Measurements from ENCODE around the gene TMEM132A. TPM values are rescaled to one million over a fixed set of nuclear protein-coding genes. Genes with fewer than 3 reads are reported as not detected.
"Not testable (repeated sequence)": the region's sequence is repeated elsewhere in the genome, so short reads cannot be mapped to it uniquely, and the experiment has no call there.

TMEM132A gene
- total RNA-seq, 4 donors from 2014 or later: 2.9 to 11.3 (median 6.7) TPM

GRCh38 chr11:60970369-60970774 lies 46.1 kb downstream of the TMEM132A start:
- TF ChIP-seq CTCF (IDR thresholded peaks at IDR 0.05): peak in 1 of 3 donors; percentile 51
- ATAC-seq (ENCODE audit: low FRiP score) (no peak), DNase-seq (ENCODE audit: low spot score) (no peak)

GRCh38 chr11:60970890-60971289 lies 46.6 kb downstream of the TMEM132A start:
- no peak for DNase-seq (ENCODE audit: low spot score)
- ATAC-seq (ENCODE audit: low FRiP score): no peak
- TF ChIP-seq CTCF (IDR thresholded peaks at IDR 0.05): no peak

GRCh38 chr11:60971520-60971919 lies 47.3 kb downstream of the TMEM132A start, which contains the start of gene CD6:
CD6 (plus strand) TSS chr11:60971680; CDS start chr11:60971866, 186 bp downstream.
- DNase-seq (ENCODE audit: low spot score): no peak
- no peak for TF ChIP-seq CTCF (IDR thresholded peaks at IDR 0.05)
- ATAC-seq (ENCODE audit: low FRiP score): no peak

- TF ChIP-seq CTCF (IDR thresholded peaks at IDR 0.05): no peak
Measured at GRCh38 chr11:60972182-60973030, 48.1 kb downstream of the TMEM132A start.

GRCh38 chr11:60973699-60974098 lies 49.4 kb downstream of the TMEM132A start:
- DNase-seq (ENCODE audit: low spot score): no peak
- TF ChIP-seq CTCF (IDR thresholded peaks at IDR 0.05): no peak

More at GRCh38 chr11:60972182-60973030, 48.1 kb downstream of the TMEM132A start:
- DNase-seq (ENCODE audit: low spot score) (no peak), ATAC-seq (ENCODE audit: low FRiP score) (peak; percentile 21)

GRCh38 chr11:60974316-60974715 lies 50.1 kb downstream of the TMEM132A start:
- not testable (repeated sequence) for ATAC-seq (ENCODE audit: low FRiP score); DNase-seq (ENCODE audit: low spot score)

More at GRCh38 chr11:60973699-60974098, 49.4 kb downstream of the TMEM132A start:
- no peak for ATAC-seq (ENCODE audit: low FRiP score)

GRCh38 chr11:60974726-60975125 lies 50.5 kb downstream of the TMEM132A start:
- no peak for ATAC-seq (ENCODE audit: low FRiP score)
- DNase-seq (ENCODE audit: low spot score): no peak
- no peak for TF ChIP-seq CTCF (IDR thresholded peaks at IDR 0.05)

All from omental fat pad (tissue), 4 donors.